T-cell (primary cell): ENCODE data around the gene AIDA. TPM values are rescaled to one million over a fixed set of nuclear protein-coding genes. Genes with fewer than 3 reads are reported as not detected.

ENCODE experiments used
- ATAC-seq, 4 experiments: fragments of 200-7000 bp in 3 of 4; fragments of 150-1000 bp in 1 of 4; cut with Tn5 transposase; replicated peaks in 1 of 4; 1 replicate in 3 of 4; 2 replicates in 1 of 4; pipeline ENCODE4 v1.10.0; 2021; ENCODE audit warnings: moderate library complexity in 3 of 4, mild to moderate bottlenecking in 2 of 4, moderate number of reproducible peaks in 1 of 4
- CTCF ChIA-PET, 2 donors: fragments of 300-600 bp; sonication (Branson Sonifier 250); formaldehyde crosslinking; loops; one replicate each; lab custom pipeline; 2022; ENCODE audit warnings: antibody characterized with exemption in 2 of 2; lab: Charles Lee
- POLR2A ChIA-PET, 2 donors: fragments of 300-600 bp; sonication (Branson Sonifier 250); formaldehyde crosslinking; loops; one replicate each; lab custom pipeline; 2022; ENCODE audit warnings: antibody characterized with exemption in 2 of 2; lab: Charles Lee
- DNase-seq, 35 experiments: peaks; one replicate each; pipeline versions ENCODE4 v3.0.0 to v3.0.0-alpha.2; 2013 to 2023
- H3K27ac ChIP-seq: one replicate; pipeline ENCODE4 v1.5.1; 2013; ENCODE audit warnings: low read length
- H3K27me3 ChIP-seq, 2 experiments: replicated peaks in 1 of 2; 1 replicate in 1 of 2; 2 replicates in 1 of 2; pipeline versions ENCODE4 v1.6.1 to v1.7.0; 2013; ENCODE audit warnings: low read length in 1 of 2, mixed read lengths in 1 of 2; ENCODE audit not compliant: control insufficient read depth in 2 of 2, insufficient read depth in 2 of 2; ENCODE audit errors: extremely low read depth in 1 of 2
- H3K36me3 ChIP-seq, 2 donors: 1 replicate in 1 of 2; 2 replicates in 1 of 2; pipeline versions ENCODE4 v1.6.1 to v1.7.0; 2013; ENCODE audit warnings: low read length in 1 of 2; ENCODE audit not compliant: control insufficient read depth in 2 of 2, insufficient read depth in 1 of 2; ENCODE audit errors: extremely low read depth in 1 of 2
- H3K4me1 ChIP-seq, 2 experiments: 1 replicate in 1 of 2; 2 replicates in 1 of 2; pipeline versions ENCODE4 v1.6.1 to v1.7.0; 2013; ENCODE audit warnings: low read length in 2 of 2, mixed read lengths in 1 of 2; ENCODE audit not compliant: insufficient read depth in 2 of 2, control insufficient read depth in 1 of 2; ENCODE audit errors: extremely low read depth in 1 of 2
- H3K4me3 ChIP-seq, 2 donors: 1 replicate in 1 of 2; 2 replicates in 1 of 2; pipeline versions ENCODE4 v1.5.1 to v1.7.0; 2013; ENCODE audit warnings: mild to moderate bottlenecking in 2 of 2, low read length in 1 of 2, moderate library complexity in 1 of 2; ENCODE audit not compliant: control insufficient read depth in 1 of 2; ENCODE audit errors: extremely low read depth in 1 of 2
- H3K9me3 ChIP-seq: 2 replicates; pipeline ENCODE4 v1.7.0; 2013
- H3K27ac Mint-ChIP-seq, 2 donors: one replicate each; pipeline ENCODE4 v1.8.0; 2020 to 2021; ENCODE audit warnings: mild to moderate bottlenecking in 2 of 2, mixed read lengths in 2 of 2
- H3K27me3 Mint-ChIP-seq, 2 donors: one replicate each; pipeline ENCODE4 v1.8.0; 2021 to 2022; ENCODE audit warnings: mixed read lengths in 2 of 2
- H3K36me3 Mint-ChIP-seq: one replicate; pipeline ENCODE4 v1.8.0; 2021; ENCODE audit warnings: mixed read lengths
- H3K4me1 Mint-ChIP-seq, 3 donors: one replicate each; pipeline ENCODE4 v1.8.0; 2020 to 2022; ENCODE audit warnings: mixed read lengths in 3 of 3, mild to moderate bottlenecking in 1 of 3
- H3K4me3 Mint-ChIP-seq, 3 donors: one replicate each; pipeline ENCODE4 v1.8.0; 2020 to 2022; ENCODE audit warnings: mild to moderate bottlenecking in 3 of 3, mixed read lengths in 3 of 3, moderate library complexity in 3 of 3
- H3K9me3 Mint-ChIP-seq, 3 donors: one replicate each; pipeline ENCODE4 v1.8.0; 2020 to 2022; ENCODE audit warnings: mixed read lengths in 3 of 3
- WGBS: methylation state at CpG from one replicate; pipeline ENCODE4 v1.1.5; 2013; ENCODE audit warnings: missing lambda C conversion rate; ENCODE audit not compliant: insufficient coverage; 5-methylcytosine and 5-hydroxymethylcytosine counted together
- total RNA-seq, 35 experiments: library from RNA in 6 of 35; stranded (reverse) in 6 of 35; fragments of 120-200 nt in 1 of 35; gene quantifications; one replicate each; pipeline versions ENCODE4 v1.2.1 to v1.2.4 and lab custom pipeline; 2013 to 2026

The AIDA gene
- total RNA-seq (10 to 100 TPM; 43.4 to 59.4 (median 52.7) TPM), total RNA-seq (lab: John Stamatoyannopoulos, UW) (11.1 to 59.4 (median 29.2) reads per million in 29 experiments)
- total RNA-seq (2013), result 65.3 TPM

- ATAC-seq (peak; percentile 77 to 82 (median 78)), DNase-seq (peak; percentile 82 to 98 (median 94))
- CTCF ChIA-PET, result interaction anchor here (0.8 to 2.6 kb wide), 6 partner anchors 58 to 377 kb away, joined by 3 to 17 read pairs (median 8); partner anchors contain the start of gene TAF1A (in 1 of the 2)
- Mint-ChIP-seq H3K9me3 (no peaks in the 10 kb centered on the region), H3K4me1 (peaks cover 59 to 62% (median 61%) of the 10 kb centered on the region in 3 donors), H3K27ac (peak within 1 kb of the TSS; percentile 99 to 100), H3K36me3 (peaks cover 28% of the 10 kb centered on the region), H3K27me3 (no peaks in the 10 kb centered on the region), H3K4me3 (peak within 1 kb of the TSS; percentile 93 to 99 (median 96))
- H3K27me3 ChIP-seq, result no peaks in the 10 kb centered on the region
- POLR2A ChIA-PET, result interaction anchor here (0.5 to 1.9 kb wide), 7 partner anchors 48 to 1008 kb away, joined by 3 to 9 read pairs (median 5); partner anchors contain the start of gene TAF1A (in 1 of the 2)
- H3K36me3 ChIP-seq, result peaks cover 0 to 18% of the 10 kb centered on the region in 2 donors
- H3K27ac ChIP-seq, result peak within 1 kb of the TSS; percentile 99
- H3K4me3 ChIP-seq, result peak within 1 kb of the TSS; percentile 89 to 100
- WGBS, result 0% methylated on average over 39 of the region's 62 CpGs
- peaks cover 11 to 16% of the 10 kb centered on the region in 2 experiments for H3K4me1 ChIP-seq
- no peaks in the 10 kb centered on the region for H3K9me3 ChIP-seq
These were observed at the start of gene AIDA, which contains the start of gene BROX for GRCh38 chr1:222712253-222713090. AIDA (minus strand) TSS chr1:222712491; CDS start chr1:222712317, 174 bp downstream. BROX (plus strand) TSS chr1:222712564; CDS start chr1:222715700, 3,136 bp downstream.

- no peaks in the 10 kb centered on the region for H3K36me3 ChIP-seq
- no peaks in the 10 kb centered on the region for H3K4me1 ChIP-seq
- WGBS, result no CpG with 5 or more reads among the region's 1 CpG
- DNase-seq, result no peak
- no peak overlapping the region for H3K4me3 Mint-ChIP-seq
- H3K4me3 ChIP-seq, result no peak overlapping the region
- no peak overlapping the region for H3K27ac Mint-ChIP-seq
- no peaks in the 10 kb centered on the region for H3K4me1 Mint-ChIP-seq
- CTCF ChIA-PET, result no interaction called here
- no peak for ATAC-seq
- H3K36me3 Mint-ChIP-seq, result peaks cover 4% of the 10 kb centered on the region
- H3K27me3 ChIP-seq, result no peaks in the 10 kb centered on the region
- H3K9me3 Mint-ChIP-seq, result peaks cover 0 to 10% (median 4%) of the 10 kb centered on the region in 3 donors
- no peak overlapping the region for H3K27ac ChIP-seq
- H3K9me3 ChIP-seq, result no peaks in the 10 kb centered on the region
- POLR2A ChIA-PET, result interaction anchor here in 1 of 2 donors (0.6 kb wide), 1 partner anchor 49 kb away, joined by 3 read pairs; no protein-coding TSS in a partner anchor
- H3K27me3 Mint-ChIP-seq, result peaks cover 9 to 15% of the 10 kb centered on the region in 2 donors
These were observed 48.8 kb upstream of the AIDA start for GRCh38 chr1:222761083-222761482.

GRCh38 chr1:222759451-222760035 is 47.3 kb upstream of the AIDA start:
- Histone ChIP-seq H3K4me1 (no peaks in the 10 kb centered on the region), H3K4me3 (no peak overlapping the region), H3K9me3 (no peaks in the 10 kb centered on the region), H3K36me3 (no peaks in the 10 kb centered on the region), H3K27ac (no peak overlapping the region), H3K27me3 (no peaks in the 10 kb centered on the region)
- peaks cover 4% of the 10 kb centered on the region for H3K36me3 Mint-ChIP-seq
- H3K9me3 Mint-ChIP-seq, result peaks cover 0 to 10% (median 4%) of the 10 kb centered on the region in 3 donors
- no peak overlapping the region for H3K4me3 Mint-ChIP-seq
- no peak for DNase-seq
- H3K27me3 Mint-ChIP-seq, result peaks cover 9 to 15% of the 10 kb centered on the region in 2 donors
- ATAC-seq, result no peak
- H3K4me1 Mint-ChIP-seq, result no peaks in the 10 kb centered on the region
- 93% methylated on average over 2 of the region's 5 CpGs for WGBS
- no peak overlapping the region for H3K27ac Mint-ChIP-seq
- ChIA-PET CTCF (no interaction called here), POLR2A (no interaction called here)

GRCh38 chr1:222757646-222758268 is 45.5 kb upstream of the AIDA start:
- no peak for DNase-seq
- no peak overlapping the region for H3K27ac Mint-ChIP-seq
- ChIA-PET CTCF (no interaction called here), POLR2A (no interaction called here)
- Histone ChIP-seq H3K9me3 (no peaks in the 10 kb centered on the region), H3K27ac (no peak overlapping the region), H3K27me3 (no peaks in the 10 kb centered on the region), H3K4me3 (no peak overlapping the region), H3K4me1 (no peaks in the 10 kb centered on the region), H3K36me3 (no peaks in the 10 kb centered on the region)
- 87% methylated on average over 9 of the region's 10 CpGs for WGBS
- no peak overlapping the region for H3K4me3 Mint-ChIP-seq
- H3K36me3 Mint-ChIP-seq, result peaks cover 4% of the 10 kb centered on the region
- peaks cover 9 to 11% of the 10 kb centered on the region in 2 donors for H3K27me3 Mint-ChIP-seq
- H3K4me1 Mint-ChIP-seq, result no peaks in the 10 kb centered on the region
- ATAC-seq, result no peak
- peaks cover 0 to 4% (median 4%) of the 10 kb centered on the region in 3 donors for H3K9me3 Mint-ChIP-seq

- Mint-ChIP-seq H3K9me3 (no peaks in the 10 kb centered on the region), H3K27ac (no peak overlapping the region), H3K36me3 (no peaks in the 10 kb centered on the region), H3K27me3 (peaks cover 0 to 3% of the 10 kb centered on the region in 2 donors), H3K4me1 (no peaks in the 10 kb centered on the region), H3K4me3 (no peak overlapping the region)
- Histone ChIP-seq H3K4me1 (no peaks in the 10 kb centered on the region), H3K9me3 (no peaks in the 10 kb centered on the region), H3K36me3 (no peaks in the 10 kb centered on the region), H3K27ac (no peak overlapping the region), H3K27me3 (no peaks in the 10 kb centered on the region), H3K4me3 (no peak overlapping the region)
- ChIA-PET CTCF (interaction anchor here in 1 of 2 donors (0.6 kb wide), 1 partner anchor 944 kb away, joined by 4 read pairs; no protein-coding TSS in a partner anchor), POLR2A (no interaction called here)
- no peak for ATAC-seq
- DNase-seq, result no peak
- WGBS, result 96% methylated on average over 3 of the region's 10 CpGs
These were observed 42.3 kb upstream of the AIDA start for GRCh38 chr1:222754366-222755139.
